ENCODE data around the gene FRMD7.

DNA sequence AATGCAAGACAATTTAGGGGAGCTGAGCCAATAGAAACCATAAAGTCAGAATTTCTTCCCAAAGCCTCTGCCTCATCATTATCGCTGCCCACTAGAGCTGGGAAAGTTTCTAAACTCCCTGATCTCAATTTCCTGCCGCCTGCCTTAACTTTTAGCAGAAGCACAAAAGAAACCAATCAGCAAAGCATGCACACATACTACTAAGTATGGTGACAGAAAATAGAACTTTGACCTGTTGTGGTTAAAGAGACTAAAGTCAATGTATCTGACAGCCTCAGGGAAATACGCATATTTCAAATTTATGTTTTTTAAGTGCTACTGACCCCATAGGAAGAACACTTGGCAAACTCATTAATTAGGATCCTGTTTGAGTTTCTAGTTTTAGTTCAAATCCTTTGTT, 94.7 kb downstream of the FRMD7 start:
- no peak for TF ChIP-seq TAF1 (IDR thresholded peaks at IDR 0.05; ENCODE audit: low read depth, low read length)
- TF ChIP-seq POLR2AphosphoS5 (IDR thresholded peaks at IDR 0.05; ENCODE audit: low read depth, low read length) = no peak
- no peak for TF ChIP-seq POLR2A (IDR thresholded peaks at IDR 0.05; ENCODE audit: low read depth, low read length)
